GOT3 (cell line): Measurements from ENCODE around the gene HIVEP3.

Source experiments
- DNase-seq: peaks from one replicate; lab custom pipeline; 2025; ENCODE audit warnings: mixed read lengths; lab: John Stamatoyannopoulos, UW

HIVEP3 gene

DNA sequence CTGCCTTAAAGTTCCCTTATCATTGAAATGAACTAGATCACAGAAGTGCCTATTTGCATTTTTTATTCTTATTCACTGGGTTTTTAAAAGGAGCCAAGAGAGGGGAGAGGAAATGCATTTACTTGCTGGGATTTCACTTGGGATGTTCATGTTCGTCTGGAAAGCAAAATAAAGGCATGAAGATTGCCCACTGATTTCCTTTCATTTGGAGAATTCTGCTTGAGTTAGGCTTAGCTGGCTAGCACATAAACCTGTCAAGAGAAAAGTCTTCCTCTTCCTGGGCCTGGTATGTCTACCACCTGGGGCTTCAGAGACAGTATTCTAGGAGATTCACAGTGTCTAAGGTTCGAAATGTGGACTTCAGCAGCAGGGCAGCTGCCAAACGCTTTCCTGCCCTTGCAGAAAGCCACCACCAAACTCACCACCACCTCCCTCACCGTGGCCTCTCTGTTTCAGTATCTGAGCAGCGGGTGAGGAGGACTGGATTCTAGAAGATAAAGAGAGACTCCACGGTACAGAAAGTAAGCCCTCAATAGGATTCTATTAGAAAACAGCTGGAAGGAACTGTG lies 44.5 kb downstream of the HIVEP3 start:
- no peak for DNase-seq

DNA sequence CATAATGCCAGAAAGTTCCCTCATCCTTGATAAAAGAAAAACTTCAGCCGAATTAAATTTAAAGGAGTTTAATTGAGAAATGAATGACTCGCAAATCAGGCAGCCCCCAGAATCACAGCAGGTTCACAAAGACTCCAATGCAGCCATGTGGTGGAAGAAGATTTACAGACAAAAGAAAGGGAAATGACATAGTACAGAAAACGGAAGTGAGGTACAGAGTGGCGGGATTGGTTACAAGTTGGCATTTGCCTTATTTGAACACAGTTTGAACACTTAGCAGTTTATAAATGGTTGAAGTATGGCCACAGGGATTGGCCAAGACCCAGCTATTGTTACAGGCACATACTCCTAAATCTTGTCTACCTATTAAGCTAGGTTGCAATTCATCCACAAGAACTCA lies 46.6 kb downstream of the HIVEP3 start:
- no peak for DNase-seq

DNA sequence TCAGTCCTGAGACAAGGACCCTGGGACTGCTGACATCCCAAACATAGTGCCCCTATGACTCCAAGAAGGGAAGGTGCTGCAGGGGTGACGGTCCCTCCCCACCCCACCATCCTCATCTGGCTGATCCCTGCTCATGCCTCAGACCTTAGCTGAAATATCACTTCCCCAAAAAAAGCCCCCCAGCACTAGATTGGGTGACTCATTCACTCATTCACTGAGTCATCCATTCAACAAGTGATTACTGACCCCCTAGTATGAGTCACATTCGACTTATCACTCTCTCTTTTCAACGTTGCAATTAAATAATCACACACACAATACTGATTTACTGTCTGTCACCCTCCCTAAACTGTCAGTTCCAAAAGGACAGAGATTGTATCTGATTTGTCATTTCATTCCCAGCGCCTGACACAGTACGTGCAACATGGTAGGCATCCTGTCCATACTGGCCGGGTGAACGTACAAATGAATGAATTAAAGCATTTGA lies 48.6 kb downstream of the HIVEP3 start:
- no peak for DNase-seq

GRCh38 chr1:41868241-41868998 lies 50.3 kb downstream of the HIVEP3 start:
- no peak for DNase-seq

DNA sequence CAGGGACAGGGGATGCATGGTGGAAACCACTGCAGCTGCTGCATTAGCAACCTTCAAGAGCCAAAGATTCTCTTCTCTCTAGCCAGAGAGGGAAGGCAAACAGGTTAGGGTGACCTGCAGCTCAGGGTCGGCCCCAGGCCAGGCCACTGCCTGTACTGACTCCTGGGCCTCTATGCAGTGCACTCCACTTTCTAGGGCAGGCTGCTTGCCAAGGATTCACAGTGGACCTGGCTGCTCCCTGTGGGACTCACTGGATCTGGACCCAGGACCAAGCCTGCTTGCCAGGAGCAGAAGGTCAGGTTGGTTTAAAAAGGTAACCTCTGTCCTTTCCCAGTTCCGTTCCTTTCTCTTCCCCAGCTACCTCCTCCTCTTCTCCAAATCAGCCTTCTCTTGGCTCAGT lies 52.4 kb downstream of the HIVEP3 start:
- DNase-seq = no peak

- no peak for DNase-seq
Observed at GRCh38 chr1:41864471-41865040, 54.2 kb downstream of the HIVEP3 start.

DNA sequence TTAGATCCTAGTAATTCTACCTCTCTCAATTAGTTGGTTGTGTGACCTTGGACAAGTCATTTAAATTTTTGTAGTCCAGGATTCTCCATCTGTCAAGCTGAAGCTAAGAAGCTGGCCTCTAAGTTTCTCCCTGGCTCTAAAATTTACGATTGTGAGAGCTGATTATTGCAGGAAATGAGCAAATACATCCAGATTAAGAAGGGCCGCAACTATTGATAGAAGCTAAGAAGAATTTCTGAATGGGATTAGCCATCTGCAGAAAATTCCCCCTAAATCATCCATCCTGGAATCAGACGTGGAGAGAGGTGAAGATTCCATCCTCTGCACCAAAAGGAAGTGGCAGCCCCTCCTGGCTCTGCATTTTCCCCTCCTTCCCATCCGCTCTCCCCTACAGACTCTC lies 55.0 kb downstream of the HIVEP3 start:
- no peak for DNase-seq

DNA sequence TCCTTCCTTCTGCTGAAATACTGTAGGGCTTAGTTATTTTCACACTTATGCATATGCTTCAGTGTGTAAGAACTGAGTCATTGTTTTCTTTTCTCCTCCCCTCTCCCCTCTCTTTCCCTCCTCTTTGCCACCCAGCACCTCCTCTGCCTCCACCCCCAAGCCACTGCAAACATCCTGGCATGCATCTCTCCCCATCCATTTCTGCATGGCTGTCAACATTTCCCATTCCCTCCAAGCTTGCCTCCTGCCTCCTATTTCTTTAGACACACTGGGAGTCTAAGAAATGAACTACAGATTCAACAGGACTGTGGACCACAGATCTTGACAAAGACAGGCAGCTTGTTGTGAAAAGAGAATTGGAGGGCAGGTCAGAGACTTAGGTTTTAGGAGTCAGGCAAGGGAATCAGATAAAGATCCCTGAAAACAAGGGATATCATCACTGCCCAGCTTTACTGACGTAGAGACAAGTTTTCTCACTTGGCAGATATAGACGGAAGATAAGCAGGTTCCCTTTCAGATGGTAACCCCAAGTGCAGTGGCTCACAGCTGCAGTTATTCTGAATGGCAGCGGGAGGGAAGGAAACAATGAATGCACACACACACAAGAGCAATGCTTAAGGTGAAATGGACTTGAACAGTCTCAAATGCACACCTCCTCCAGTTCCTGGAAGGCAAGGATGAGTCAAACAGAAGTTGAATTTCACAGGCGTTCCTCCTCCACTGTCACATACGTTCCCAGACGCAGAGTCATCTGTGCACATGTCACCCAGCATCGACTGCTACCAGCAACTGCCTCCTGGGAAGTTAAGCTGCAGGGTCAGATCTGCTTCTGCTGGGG lies 56.1 kb downstream of the HIVEP3 start:
- DNase-seq = no peak

- DNase-seq = no peak
Observed at GRCh38 chr1:41861535-41862383, 57.0 kb downstream of the HIVEP3 start.

GRCh38 chr1:41860771-41861170 lies 58.0 kb downstream of the HIVEP3 start:
- DNase-seq = no peak

- no peak for DNase-seq
Observed at GRCh38 chr1:41860214-41860613, 58.5 kb downstream of the HIVEP3 start.

DNA sequence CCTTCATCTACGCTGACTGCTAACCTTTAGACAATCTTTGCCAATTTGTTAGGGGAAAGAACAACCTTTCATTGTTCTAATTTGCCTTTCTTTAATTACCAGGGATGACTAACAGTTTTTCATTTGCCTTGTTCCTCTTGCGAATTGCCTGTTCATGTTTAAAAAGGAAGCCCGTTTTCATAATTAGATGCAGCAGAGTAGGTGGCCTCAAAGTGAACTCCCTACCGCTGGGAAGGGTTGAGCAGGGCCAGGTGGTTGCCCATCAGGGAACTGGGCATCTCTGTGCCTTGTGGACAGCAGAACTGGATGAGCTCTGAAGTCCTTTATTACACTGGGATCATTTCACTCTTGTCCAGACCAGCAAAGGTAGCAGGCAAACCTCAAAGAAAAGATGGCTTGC lies 59.0 kb downstream of the HIVEP3 start:
- DNase-seq = no peak

DNA sequence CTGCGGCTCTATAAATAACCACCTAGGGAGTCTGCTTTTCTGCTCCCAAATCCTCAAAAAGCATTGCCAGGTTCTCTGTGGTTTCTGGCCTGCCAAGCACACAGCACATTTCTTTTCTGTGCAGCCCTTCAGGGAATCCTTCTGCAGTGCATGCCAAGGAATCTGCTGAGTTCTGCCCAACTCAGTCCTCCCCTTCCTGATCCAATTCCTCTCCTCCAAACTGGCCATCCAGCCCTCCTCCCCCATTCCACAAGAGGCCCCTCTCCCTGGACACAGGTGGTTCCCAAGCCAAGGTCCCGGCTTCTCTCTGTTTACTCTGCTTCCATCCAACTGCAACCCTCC lies 61.8 kb downstream of the HIVEP3 start:
- no peak for DNase-seq

- no peak for DNase-seq
Observed at GRCh38 chr1:41856151-41856943, 62.4 kb downstream of the HIVEP3 start.

DNA sequence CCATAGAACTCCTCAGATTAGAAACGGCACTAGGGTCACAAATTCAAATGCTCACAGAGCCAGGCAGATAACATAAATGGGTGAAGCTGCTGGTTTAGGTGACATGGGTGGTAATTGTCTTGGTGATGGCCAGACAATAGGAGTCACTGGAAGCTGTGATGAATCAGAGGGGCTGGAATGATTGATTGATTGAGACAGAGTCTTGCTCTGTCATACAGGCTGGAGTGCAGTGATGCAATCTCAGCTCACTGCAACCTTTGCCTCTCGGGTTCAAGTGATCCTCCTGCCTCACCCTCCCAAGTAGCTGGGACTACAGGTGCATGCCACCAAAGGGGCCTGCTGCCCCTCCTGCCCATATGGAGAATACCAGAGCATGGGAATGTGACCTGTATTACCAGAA lies 63.0 kb downstream of the HIVEP3 start:
- no peak for DNase-seq

GRCh38 chr1:41853907-41854306 lies 64.8 kb downstream of the HIVEP3 start:
- DNase-seq = no peak

DNA sequence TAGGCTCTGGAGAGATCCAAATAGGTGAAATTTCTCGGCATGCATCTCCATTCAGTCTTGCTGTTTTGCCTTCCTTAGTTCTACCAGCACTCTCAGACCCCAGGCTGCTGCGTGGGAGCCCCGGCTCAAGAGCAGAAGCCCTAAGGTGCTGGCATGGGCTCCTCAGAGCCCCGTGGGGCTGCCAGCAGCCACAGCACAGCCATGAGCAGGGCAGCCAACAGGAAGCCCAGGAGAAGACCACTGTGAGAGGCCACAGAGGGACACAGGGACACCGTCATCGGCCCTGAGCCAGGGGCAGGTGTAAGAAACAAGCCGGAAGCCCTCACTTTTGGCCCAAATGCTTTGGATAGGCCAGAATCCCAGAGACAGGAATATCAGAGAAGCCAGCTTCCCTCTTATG lies 66.6 kb downstream of the HIVEP3 start:
- DNase-seq = no peak

DNA sequence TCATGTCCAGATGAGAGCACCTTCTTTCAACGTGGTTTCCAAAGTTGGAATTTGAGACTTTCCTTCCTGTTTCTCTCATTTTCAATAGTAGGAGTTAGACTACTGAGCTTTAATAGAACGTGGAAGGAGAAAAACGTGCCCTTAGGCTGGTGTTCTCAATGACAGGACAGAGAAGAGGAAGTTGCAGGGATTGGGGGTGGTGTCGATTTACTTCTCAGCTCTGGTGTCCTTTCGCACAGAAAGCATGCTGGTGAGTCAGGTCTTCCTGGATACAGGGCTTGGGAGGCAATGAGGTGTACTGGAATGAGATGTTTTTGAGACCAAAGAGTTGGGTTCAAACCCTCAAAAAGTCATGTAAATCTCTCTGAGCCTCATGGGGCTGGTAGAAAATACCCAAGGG lies 67.1 kb downstream of the HIVEP3 start:
- DNase-seq = no peak

DNA sequence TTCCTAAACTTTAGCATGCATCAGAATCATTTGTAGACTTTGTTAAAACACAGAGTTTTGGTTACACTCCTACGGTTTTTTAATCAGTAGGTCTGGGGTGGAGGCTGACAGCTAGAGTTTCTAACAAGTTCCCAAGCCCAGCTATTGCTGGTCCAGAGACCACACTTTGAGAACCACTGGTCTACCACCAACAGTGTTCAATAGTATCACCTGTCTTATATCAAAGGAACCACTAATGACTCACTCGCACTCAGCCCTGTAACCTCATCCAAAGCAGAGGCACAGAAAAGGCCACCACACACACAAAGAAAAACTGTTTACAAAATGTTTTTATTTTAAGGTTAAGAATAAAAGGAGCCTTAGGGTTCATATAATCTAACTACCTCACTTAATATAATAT lies 68.7 kb downstream of the HIVEP3 start:
- no peak for DNase-seq

DNA sequence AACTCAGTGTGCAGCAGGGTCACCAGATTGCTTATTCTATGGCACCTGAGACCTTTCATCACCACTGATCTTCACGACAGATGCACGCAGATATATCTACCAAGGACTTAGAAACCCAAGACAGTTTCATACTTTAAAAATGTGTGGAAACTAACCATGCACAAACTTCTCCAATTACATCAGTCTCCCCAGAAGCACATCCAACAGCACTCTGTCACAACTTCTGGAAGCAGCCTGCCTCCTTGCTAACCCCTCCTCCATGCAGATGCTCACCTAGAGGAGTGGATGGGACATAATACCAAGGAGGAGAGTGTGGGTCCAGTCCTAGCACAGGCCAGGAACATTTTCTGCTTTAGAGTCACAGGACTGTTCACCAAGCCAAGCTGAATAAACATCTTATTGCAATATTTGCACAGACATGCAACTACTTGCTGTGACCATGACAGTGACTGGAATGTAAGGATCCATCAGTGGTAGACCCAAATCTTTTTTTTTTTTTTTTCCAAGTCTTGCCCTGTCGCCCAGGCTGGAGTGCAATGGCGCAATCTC lies 69.4 kb downstream of the HIVEP3 start:
- no peak for DNase-seq
